GM13977 (cell line): Measurements from ENCODE around the gene TNS1.

Source experiments
- DNase-seq: peaks from one replicate; pipeline ENCODE4 v3.0.0; 2012; ENCODE audit warnings: low spot score
- in situ Hi-C: fragments of 300-500 bp; cut with MboI; formaldehyde crosslinking; loops from one replicate; pipeline ENCODE4 v1.12.0; 2022; ENCODE audit warnings: low sequenced_read_pairs, low pct_unique_long_range_greater_than_20kb, mixed read lengths, inconsistent platforms; ENCODE audit not compliant: unreplicated experiment
- TF ChIP-seq, protein P1 (sequence below): IDR thresholded peaks from 2 replicates; pipeline ENCODE4 v1.5.1; 2012; ENCODE audit warnings: mild to moderate bottlenecking, control low read depth; ENCODE audit not compliant: insufficient read depth; ENCODE audit errors: extremely low read depth, missing control alignments

Gene TNS1

DNA sequence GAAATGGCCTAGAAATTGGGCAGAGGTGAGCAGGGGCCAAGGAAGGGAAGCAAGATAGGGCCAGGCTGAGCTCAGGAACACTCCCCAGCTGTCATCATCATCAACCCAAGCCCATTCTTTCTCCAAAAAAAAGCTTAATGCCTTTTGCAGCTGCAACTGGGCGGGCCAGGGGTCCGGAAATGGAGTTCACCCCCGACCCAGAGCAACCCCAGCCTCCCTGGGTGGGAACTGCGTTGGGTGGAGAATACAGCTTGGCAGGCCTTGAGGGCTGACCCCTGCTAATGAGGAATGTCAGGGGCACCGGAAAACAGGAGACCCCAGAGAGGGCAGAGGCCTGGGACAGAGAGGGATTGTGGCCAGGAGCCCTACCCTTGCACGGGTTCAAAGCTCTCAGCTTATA lies 64.8 kb downstream of the TNS1 start:
- DNase-seq, result no peak
- TF ChIP-seq, protein P1, sequence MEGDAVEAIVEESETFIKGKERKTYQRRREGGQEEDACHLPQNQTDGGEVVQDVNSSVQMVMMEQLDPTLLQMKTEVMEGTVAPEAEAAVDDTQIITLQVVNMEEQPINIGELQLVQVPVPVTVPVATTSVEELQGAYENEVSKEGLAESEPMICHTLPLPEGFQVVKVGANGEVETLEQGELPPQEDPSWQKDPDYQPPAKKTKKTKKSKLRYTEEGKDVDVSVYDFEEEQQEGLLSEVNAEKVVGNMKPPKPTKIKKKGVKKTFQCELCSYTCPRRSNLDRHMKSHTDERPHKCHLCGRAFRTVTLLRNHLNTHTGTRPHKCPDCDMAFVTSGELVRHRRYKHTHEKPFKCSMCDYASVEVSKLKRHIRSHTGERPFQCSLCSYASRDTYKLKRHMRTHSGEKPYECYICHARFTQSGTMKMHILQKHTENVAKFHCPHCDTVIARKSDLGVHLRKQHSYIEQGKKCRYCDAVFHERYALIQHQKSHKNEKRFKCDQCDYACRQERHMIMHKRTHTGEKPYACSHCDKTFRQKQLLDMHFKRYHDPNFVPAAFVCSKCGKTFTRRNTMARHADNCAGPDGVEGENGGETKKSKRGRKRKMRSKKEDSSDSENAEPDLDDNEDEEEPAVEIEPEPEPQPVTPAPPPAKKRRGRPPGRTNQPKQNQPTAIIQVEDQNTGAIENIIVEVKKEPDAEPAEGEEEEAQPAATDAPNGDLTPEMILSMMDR, result no peak
- in situ Hi-C loops, result no loop called here

DNA sequence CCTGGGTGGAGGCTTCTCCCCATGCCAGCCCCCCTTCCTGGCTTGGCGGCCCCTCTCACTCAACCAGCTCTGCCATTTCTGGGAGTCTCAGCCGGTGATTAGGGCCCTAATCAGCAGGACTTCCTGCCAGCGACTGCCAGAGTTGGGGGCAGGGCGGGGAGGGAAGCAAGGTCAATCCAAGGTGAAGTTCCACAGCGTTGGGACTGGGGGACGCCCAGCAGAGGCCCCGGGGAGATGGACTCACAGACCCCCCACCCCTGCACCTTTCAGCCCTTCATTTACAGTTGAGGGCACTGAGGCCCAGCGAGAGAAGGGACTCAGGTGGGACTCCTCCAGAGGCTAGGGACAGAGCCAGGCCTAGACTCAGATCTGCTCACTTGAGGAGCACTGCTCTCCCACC lies 65.3 kb downstream of the TNS1 start:
- TF ChIP-seq, protein P1, result no peak
- in situ Hi-C loops, result no loop called here
- no peak for DNase-seq

DNA sequence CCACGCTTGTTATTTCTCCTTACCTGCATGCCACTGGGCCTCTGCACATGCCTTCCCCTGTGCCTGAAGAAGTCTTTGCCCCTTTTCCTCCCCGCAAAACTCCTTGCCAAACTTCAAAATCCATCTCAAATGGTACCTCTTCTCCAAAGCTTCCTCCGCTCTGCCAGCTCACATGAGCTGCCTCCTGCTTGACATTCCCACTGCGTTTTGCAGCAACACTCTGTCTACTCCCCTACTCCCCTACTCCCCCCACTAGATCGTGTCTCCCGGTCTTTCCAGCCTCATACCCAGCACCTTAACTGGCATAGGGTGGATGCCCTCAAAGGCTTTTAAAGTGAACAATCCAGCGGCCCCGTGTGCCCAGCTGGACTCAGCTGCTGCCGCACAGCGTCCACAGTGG lies 65.8 kb downstream of the TNS1 start:
- TF ChIP-seq, protein P1, result no peak
- DNase-seq, result no peak
- in situ Hi-C loops, result no loop called here

DNA sequence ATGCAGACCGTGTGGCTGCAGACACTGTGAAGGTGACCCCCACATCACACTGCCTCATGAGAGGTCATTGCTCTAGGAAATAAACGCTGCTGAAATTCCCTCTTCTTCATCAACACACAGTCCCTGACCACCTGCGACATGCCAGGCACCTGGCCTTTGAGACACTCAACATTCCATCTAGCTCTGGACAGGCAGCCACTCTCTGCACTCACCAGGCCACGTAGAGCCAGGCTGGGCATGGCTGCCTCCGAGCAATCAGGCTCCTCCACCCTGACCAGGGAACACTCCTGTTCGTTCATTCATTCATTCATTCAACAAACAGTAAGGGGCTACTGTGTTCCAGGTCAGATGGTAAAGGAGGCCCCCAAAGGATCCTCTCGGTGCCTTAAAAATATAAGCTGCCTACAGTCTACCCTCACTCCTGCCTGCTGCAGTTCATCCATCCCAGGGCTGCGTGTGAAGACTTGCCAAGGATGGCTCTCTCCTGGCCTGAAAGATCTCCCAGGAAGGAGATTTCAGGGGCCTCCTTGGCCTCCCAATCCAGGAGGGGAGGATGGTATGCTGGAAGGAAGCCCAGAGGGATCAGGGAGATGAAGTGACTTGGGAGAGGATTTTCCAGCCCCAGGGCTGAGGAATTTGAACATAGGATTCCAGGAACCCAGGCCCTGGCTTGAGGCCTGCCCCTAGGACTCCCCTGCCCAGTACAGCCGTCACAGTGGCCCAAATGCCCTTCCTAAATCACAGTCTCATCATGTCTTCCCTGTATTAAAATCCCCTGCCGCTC lies 66.7 kb downstream of the TNS1 start:
- no peak for DNase-seq
- in situ Hi-C loops, result no loop called here
- TF ChIP-seq, protein P1, result no peak

DNA sequence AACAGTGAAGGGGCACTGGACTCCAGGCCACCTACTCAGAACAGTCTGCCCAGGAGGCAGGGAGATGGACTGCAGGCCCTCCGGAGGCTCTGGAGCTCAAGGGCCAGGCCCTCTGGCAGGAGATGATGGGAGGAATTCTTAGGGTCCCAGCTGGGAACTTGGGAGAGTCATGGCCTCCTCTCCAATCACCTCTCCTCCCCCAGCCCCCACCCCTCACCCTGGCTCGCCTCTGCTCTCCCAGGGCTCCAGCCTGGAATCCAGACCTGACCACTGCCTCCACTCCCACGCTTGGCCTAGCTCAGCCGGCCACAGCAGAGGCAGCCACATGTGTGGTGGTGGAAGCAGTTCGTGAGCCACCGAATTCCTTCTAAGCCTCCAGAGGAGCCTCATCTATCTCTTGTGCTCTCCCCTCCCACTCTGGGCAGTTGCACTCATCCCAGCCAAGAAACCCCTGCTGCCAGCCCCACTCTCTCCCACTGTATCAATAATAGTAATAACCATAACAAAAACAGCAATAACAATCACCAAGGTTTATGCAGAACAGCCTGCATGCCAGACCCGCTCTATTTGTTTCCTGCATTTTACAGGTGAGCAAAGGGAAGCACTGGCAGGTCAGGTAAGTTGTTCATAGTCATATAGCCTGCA lies 67.4 kb downstream of the TNS1 start:
- no peak for DNase-seq
- in situ Hi-C loops, result no loop called here
- TF ChIP-seq, protein P1, result no peak

DNA sequence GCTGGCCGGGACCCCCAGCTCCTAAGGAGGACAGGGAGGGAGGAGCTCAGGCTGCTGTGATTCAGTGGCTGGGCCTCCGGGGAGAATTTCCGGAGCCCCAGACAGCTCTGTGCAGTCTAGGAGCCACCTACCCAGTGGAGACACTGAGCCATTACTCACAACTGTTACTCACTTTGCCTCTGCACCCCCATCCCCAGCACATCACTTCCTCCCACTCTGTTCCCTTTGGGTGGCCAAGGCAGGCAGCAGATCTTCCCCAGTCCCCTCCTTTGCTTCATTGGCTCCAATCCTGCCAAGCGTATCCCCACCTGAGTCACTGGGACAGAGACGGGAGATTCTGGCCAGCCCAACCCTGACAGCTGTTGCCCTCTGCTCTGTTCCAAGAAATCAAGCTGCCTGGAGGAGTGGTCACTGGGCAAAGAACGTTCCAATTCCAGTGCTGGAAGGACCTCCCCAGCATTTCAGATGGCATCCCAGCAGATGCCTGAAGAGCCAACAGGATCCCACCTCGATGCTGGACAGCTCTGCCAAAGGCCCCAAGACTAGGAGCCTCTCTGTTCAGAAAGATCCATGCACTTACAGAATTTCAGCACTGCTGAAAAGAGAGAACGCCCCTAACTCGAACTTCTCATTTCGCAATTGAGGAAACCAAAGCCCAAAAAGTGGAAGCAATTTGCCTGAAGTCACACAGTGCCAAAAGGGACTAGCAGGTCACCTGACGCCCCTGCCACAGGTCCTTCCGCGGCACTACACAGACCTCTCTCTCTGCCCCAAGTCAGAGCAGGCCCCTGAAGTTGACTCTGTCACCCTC lies 68.3 kb downstream of the TNS1 start:
- in situ Hi-C loops, result no loop called here
- TF ChIP-seq, protein P1, result no peak
- DNase-seq, result no peak
